Measurements from ENCODE around the gene TBL1XR1. TPM values are rescaled to one million over a fixed set of nuclear protein-coding genes. Genes with fewer than 3 reads are reported as not detected.

The TBL1XR1 gene
- total RNA-seq, 1 experiment from 2014 or later = 192 TPM

- ChIA-PET POLR2A (no interaction called here), CTCF (no interaction called here)
- TF ChIP-seq, protein P1, sequence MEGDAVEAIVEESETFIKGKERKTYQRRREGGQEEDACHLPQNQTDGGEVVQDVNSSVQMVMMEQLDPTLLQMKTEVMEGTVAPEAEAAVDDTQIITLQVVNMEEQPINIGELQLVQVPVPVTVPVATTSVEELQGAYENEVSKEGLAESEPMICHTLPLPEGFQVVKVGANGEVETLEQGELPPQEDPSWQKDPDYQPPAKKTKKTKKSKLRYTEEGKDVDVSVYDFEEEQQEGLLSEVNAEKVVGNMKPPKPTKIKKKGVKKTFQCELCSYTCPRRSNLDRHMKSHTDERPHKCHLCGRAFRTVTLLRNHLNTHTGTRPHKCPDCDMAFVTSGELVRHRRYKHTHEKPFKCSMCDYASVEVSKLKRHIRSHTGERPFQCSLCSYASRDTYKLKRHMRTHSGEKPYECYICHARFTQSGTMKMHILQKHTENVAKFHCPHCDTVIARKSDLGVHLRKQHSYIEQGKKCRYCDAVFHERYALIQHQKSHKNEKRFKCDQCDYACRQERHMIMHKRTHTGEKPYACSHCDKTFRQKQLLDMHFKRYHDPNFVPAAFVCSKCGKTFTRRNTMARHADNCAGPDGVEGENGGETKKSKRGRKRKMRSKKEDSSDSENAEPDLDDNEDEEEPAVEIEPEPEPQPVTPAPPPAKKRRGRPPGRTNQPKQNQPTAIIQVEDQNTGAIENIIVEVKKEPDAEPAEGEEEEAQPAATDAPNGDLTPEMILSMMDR (IDR thresholded peaks at IDR 0.05) = no peak
- TF ChIP-seq POLR2AphosphoS5 (IDR thresholded peaks at IDR 0.05; ENCODE audit: low read depth, low read length) (no peak), SIN3A (IDR thresholded peaks at IDR 0.05; ENCODE audit: borderline replicate concordance, insufficient read depth, low read depth, low read length) (no peak), TCF7L2 (IDR thresholded peaks at IDR 0.05; ENCODE audit: low read depth, low read length) (no peak)
- TF ChIP-seq, protein P2, sequence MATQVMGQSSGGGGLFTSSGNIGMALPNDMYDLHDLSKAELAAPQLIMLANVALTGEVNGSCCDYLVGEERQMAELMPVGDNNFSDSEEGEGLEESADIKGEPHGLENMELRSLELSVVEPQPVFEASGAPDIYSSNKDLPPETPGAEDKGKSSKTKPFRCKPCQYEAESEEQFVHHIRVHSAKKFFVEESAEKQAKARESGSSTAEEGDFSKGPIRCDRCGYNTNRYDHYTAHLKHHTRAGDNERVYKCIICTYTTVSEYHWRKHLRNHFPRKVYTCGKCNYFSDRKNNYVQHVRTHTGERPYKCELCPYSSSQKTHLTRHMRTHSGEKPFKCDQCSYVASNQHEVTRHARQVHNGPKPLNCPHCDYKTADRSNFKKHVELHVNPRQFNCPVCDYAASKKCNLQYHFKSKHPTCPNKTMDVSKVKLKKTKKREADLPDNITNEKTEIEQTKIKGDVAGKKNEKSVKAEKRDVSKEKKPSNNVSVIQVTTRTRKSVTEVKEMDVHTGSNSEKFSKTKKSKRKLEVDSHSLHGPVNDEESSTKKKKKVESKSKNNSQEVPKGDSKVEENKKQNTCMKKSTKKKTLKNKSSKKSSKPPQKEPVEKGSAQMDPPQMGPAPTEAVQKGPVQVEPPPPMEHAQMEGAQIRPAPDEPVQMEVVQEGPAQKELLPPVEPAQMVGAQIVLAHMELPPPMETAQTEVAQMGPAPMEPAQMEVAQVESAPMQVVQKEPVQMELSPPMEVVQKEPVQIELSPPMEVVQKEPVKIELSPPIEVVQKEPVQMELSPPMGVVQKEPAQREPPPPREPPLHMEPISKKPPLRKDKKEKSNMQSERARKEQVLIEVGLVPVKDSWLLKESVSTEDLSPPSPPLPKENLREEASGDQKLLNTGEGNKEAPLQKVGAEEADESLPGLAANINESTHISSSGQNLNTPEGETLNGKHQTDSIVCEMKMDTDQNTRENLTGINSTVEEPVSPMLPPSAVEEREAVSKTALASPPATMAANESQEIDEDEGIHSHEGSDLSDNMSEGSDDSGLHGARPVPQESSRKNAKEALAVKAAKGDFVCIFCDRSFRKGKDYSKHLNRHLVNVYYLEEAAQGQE (IDR thresholded peaks at IDR 0.05; ENCODE audit: insufficient read depth in 1 of 2, low read depth in 2 of 2, low read length in 1 of 2) = no peak
- intact Hi-C loops (cut with micrococcal nuclease; ENCODE audit: unreplicated experiment) = no loop called here
- no peaks in the 10 kb centered on the region for H3K27me3 ChIP-seq (ENCODE audit: control insufficient read depth, insufficient read depth, low read length)
- no peak overlapping the region for H3K4me3 ChIP-seq (ENCODE audit: low read depth in 2 of 2, low read length in 2 of 2)
- DNase-seq (ENCODE audit: low read depth, low spot score) (no peak), ATAC-seq (no peak)
- no peaks in the 10 kb centered on the region for H3K9me3 ChIP-seq (ENCODE audit: control insufficient read depth, insufficient read depth, low read depth, low read length)
- H3K4me1 ChIP-seq (ENCODE audit: control insufficient read depth, insufficient read depth, low read length) = no peaks in the 10 kb centered on the region
- no peak overlapping the region for H3K27ac ChIP-seq (ENCODE audit: low read length)
- no peaks in the 10 kb centered on the region for H3K36me3 ChIP-seq (ENCODE audit: control insufficient read depth, insufficient read depth, low read length)
- in situ Hi-C loops (cut with HindIII; ENCODE audit: low pct_unique_long_range_greater_than_20kb, low sequenced_read_pairs) = no loop called here
- no TSS peak for BruUV-seq (replicated peaks)
Observed at GRCh38 chr3:176992565-176992964, 204.7 kb downstream of the TBL1XR1 start.

DNA sequence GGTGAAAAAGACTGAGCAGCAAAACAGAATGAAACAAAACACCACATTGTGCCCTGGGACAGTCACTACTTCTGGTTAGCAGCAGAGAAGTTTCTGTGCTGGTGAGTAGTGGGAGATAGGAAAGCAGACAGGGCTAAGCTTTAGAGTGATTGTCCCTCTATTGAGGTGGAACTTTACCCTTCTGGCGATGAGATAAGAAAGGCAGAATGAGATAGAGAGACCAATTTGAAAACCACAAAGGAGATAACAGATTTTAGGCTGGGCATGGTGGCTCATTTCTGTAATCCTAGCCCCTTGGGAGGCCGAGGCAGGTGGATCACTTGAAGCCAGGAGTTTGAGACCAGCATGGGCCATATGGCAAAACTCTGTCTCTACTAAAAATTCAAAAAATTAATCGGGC, 208.5 kb downstream of the TBL1XR1 start:
- in situ Hi-C loops (cut with HindIII; ENCODE audit: low pct_unique_long_range_greater_than_20kb, low sequenced_read_pairs) (no loop called here), intact Hi-C loops (cut with micrococcal nuclease; ENCODE audit: unreplicated experiment) (no loop called here)
- Histone ChIP-seq H3K4me1 (ENCODE audit: control insufficient read depth, insufficient read depth, low read length) (no peaks in the 10 kb centered on the region), H3K27ac (ENCODE audit: low read length) (no peak overlapping the region), H3K36me3 (ENCODE audit: control insufficient read depth, insufficient read depth, low read length) (no peaks in the 10 kb centered on the region), H3K4me3 (ENCODE audit: low read depth in 2 of 2, low read length in 2 of 2) (no peak overlapping the region), H3K27me3 (ENCODE audit: control insufficient read depth, insufficient read depth, low read length) (no peaks in the 10 kb centered on the region), H3K9me3 (ENCODE audit: control insufficient read depth, insufficient read depth, low read depth, low read length) (no peaks in the 10 kb centered on the region)
- ChIA-PET POLR2A (no interaction called here), CTCF (no interaction called here)
- no TSS peak for BruUV-seq (replicated peaks)
- DNase-seq (ENCODE audit: low read depth, low spot score) (no peak), ATAC-seq (no peak)
- TF ChIP-seq, protein P2 (IDR thresholded peaks at IDR 0.05; ENCODE audit: insufficient read depth in 1 of 2, low read depth in 2 of 2, low read length in 1 of 2) = no peak
- TF ChIP-seq, protein P1 (IDR thresholded peaks at IDR 0.05) = no peak
- no peak for TF ChIP-seq TCF7L2 (IDR thresholded peaks at IDR 0.05; ENCODE audit: low read depth, low read length)
- TF ChIP-seq POLR2AphosphoS5 (IDR thresholded peaks at IDR 0.05; ENCODE audit: low read depth, low read length) = no peak
- TF ChIP-seq SIN3A (IDR thresholded peaks at IDR 0.05; ENCODE audit: borderline replicate concordance, insufficient read depth, low read depth, low read length) = no peak

All from Panc1 (cell line).